A549 (cell line): ENCODE data around the gene SERPINI1. TPM values are rescaled to one million over a fixed set of nuclear protein-coding genes. Genes with fewer than 3 reads are reported as not detected.

Source experiments
- ATAC-seq, 2 experiments: fragments of 200-7000 bp in 1 of 2; fragments of >200 bp in 1 of 2; cut with Nextera tagmentation in 1 of 2; cut with Tn5 transposase in 1 of 2; 3 replicates each; pipeline versions ENCODE4 v1.8.0 to v1.9.1; 2018 to 2020; ENCODE audit warnings: mild to moderate bottlenecking in 1 of 2, moderate library complexity in 1 of 2
- CTCF ChIA-PET: fragments of 300-600 bp; sonication (Branson Sonifier 250); formaldehyde crosslinking; extraction: SDS; loops from one replicate; lab custom pipeline; 2021; ENCODE audit warnings: antibody characterized with exemption, inconsistent platforms; lab: Yijun Ruan, JAX
- POLR2A ChIA-PET: fragments of 350-600 bp; formaldehyde crosslinking; extraction: SDS; loops from one replicate; lab custom pipeline; 2021; ENCODE audit warnings: antibody characterized with exemption, inconsistent platforms; lab: Yijun Ruan, JAX
- DNase-seq, 2 experiments: peaks; one replicate each; pipeline versions ENCODE4 v3.0.0 to v3.0.0-alpha.2; 2011 to 2016; ENCODE audit warnings: low read depth in 1 of 2, low spot score in 1 of 2
- FAIRE-seq: peaks from 2 replicates; lab custom pipeline; 2011; peaks lifted over from hg19 to GRCh38; lab: Jason Lieb, UNC
- H3K27ac ChIP-seq, 2 experiments: fragments of >200 bp; sonication (Bioruptor Twin); formaldehyde crosslinking; 3 replicates each; pipeline ENCODE4 v1.5.1; 2016 to 2017
- H3K4me1 ChIP-seq: fragments of >200 bp; sonication (Bioruptor Twin); formaldehyde crosslinking; 3 replicates; pipeline ENCODE4 v1.6.1; 2016
- H3K4me2 ChIP-seq: fragments of >200 bp; sonication (Bioruptor Twin); formaldehyde crosslinking; 3 replicates; pipeline ENCODE4 v1.6.1; 2016
- H3K4me3 ChIP-seq: fragments of >200 bp; sonication (Bioruptor Twin); formaldehyde crosslinking; 3 replicates; pipeline ENCODE4 v1.5.1; 2016
- H3K9me3 ChIP-seq: fragments of >200 bp; sonication (Bioruptor Twin); formaldehyde crosslinking; 3 replicates; pipeline ENCODE4 v1.6.1; 2016
- CBX2 ChIP-seq: fragments of 200-600 bp; sonication (generic); IDR thresholded peaks from 2 replicates; pipeline ENCODE4 v1.6.1; 2016; ENCODE audit warnings: low read depth, mild to moderate bottlenecking, borderline replicate concordance
- CBX8 ChIP-seq: fragments of 200-600 bp; sonication (generic); IDR thresholded peaks from 2 replicates; pipeline ENCODE4 v1.6.1; 2016
- CHD4 ChIP-seq: fragments of 200-600 bp; sonication (generic); IDR thresholded peaks from 2 replicates; pipeline ENCODE4 v1.6.1; 2016; ENCODE audit warnings: antibody characterized with exemption, mild to moderate bottlenecking, borderline replicate concordance
- E2F6 ChIP-seq: IDR thresholded peaks from 2 replicates; pipeline ENCODE4 v1.6.1; 2012; ENCODE audit warnings: low read depth, borderline replicate concordance
- EHF ChIP-seq: fragments of 250-450 bp; sonication (Bioruptor Pico); IDR thresholded peaks from 2 replicates; pipeline ENCODE4 v1.5.0; 2020; ENCODE audit warnings: mild to moderate bottlenecking
- EHMT2 ChIP-seq: fragments of 200-600 bp; sonication (generic); IDR thresholded peaks from 2 replicates; pipeline ENCODE4 v1.6.1; 2016; ENCODE audit warnings: antibody characterized with exemption, low read depth, mild to moderate bottlenecking, moderate library complexity
- ELK1 ChIP-seq: fragments of 150-350 bp; IDR thresholded peaks from 2 replicates; pipeline ENCODE4 v1.6.1; 2014; ENCODE audit warnings: low read depth, mild to moderate bottlenecking, low read length
- FOSB ChIP-seq: fragments of 250-450 bp; sonication (Bioruptor Pico); IDR thresholded peaks from 2 replicates; pipeline ENCODE4 v1.5.0; 2020; ENCODE audit warnings: mild to moderate bottlenecking, moderate library complexity
- FOSL2 ChIP-seq, 2 experiments: fragments of 450-650 bp in 1 of 2; fragments of >200 bp in 1 of 2; sonication (Bioruptor Twin) in 1 of 2; formaldehyde crosslinking; IDR thresholded peaks; 2 replicates each; pipeline versions ENCODE4 v1.5.0 to v1.6.1; 2016 to 2020; ENCODE audit warnings: mild to moderate bottlenecking in 1 of 2, moderate library complexity in 1 of 2
- GATA3 ChIP-seq: IDR thresholded peaks from 2 replicates; pipeline ENCODE4 v1.6.1; 2012; ENCODE audit warnings: borderline replicate concordance
- HOXB13 ChIP-seq: fragments of 250-450 bp; sonication (Bioruptor Pico); IDR thresholded peaks from 2 replicates; pipeline ENCODE4 v1.5.0; 2020; ENCODE audit warnings: low read depth, mild to moderate bottlenecking, moderate library complexity
- JUN ChIP-seq, 2 experiments: fragments of >200 bp; sonication (Bioruptor Twin); formaldehyde crosslinking; IDR thresholded peaks; 2 replicates in 1 of 2; 3 replicates in 1 of 2; pipeline ENCODE4 v1.6.1; 2016 to 2017
- JUNB ChIP-seq: fragments of >200 bp; sonication (Bioruptor Twin); formaldehyde crosslinking; IDR thresholded peaks from 2 replicates; pipeline ENCODE4 v1.6.1; 2016
- MAFK ChIP-seq: fragments of 450-650 bp; IDR thresholded peaks from 2 replicates; pipeline ENCODE4 v1.6.1; 2014; ENCODE audit not compliant: partially characterized antibody
- MAZ ChIP-seq: fragments of 150-350 bp; IDR thresholded peaks from 2 replicates; pipeline ENCODE4 v1.6.1; 2014; ENCODE audit warnings: antibody characterized with exemption, low read depth, low read length, borderline replicate concordance
- MYC ChIP-seq: IDR thresholded peaks from 2 replicates; pipeline ENCODE4 v1.6.1; 2012; ENCODE audit warnings: mild to moderate bottlenecking, inconsistent platforms, low read length, improper control_type of control experiment, borderline replicate concordance
- NPAS2 ChIP-seq: fragments of 250-450 bp; sonication (Bioruptor Pico); IDR thresholded peaks from 2 replicates; pipeline ENCODE4 v1.8.0; 2022; ENCODE audit warnings: mild to moderate bottlenecking, moderate library complexity, borderline replicate concordance
- NR3C1 ChIP-seq: fragments of >200 bp; sonication (Bioruptor Twin); formaldehyde crosslinking; IDR thresholded peaks from 3 replicates; pipeline ENCODE4 v1.6.1; 2017
- PBX3 ChIP-seq: IDR thresholded peaks from 2 replicates; pipeline ENCODE4 v1.6.1; 2012
- POLR2A ChIP-seq: IDR thresholded peaks from 2 replicates; pipeline ENCODE4 v1.6.1; 2012; ENCODE audit warnings: mild to moderate bottlenecking, low read length
- RCOR1 ChIP-seq: fragments of 150-350 bp; IDR thresholded peaks from 2 replicates; pipeline ENCODE4 v1.6.1; 2014; ENCODE audit warnings: antibody characterized with exemption, low read length, low read depth
- REST ChIP-seq: fragments of 200-600 bp; sonication (generic); IDR thresholded peaks from 2 replicates; pipeline ENCODE4 v1.6.1; 2016; ENCODE audit warnings: antibody characterized with exemption, mild to moderate bottlenecking, moderate library complexity
- RNF2 ChIP-seq: fragments of 200-600 bp; sonication (generic); IDR thresholded peaks from 2 replicates; pipeline ENCODE4 v1.6.1; 2016; ENCODE audit warnings: low read depth, mild to moderate bottlenecking, antibody characterized with exemption, moderate library complexity, borderline replicate concordance
- SMC3 ChIP-seq: fragments of >200 bp; sonication (Bioruptor Twin); formaldehyde crosslinking; IDR thresholded peaks from 3 replicates; pipeline ENCODE4 v1.6.1; 2018; ENCODE audit warnings: inconsistent platforms
- SREBF2 ChIP-seq: fragments of 450-650 bp; IDR thresholded peaks from 2 replicates; pipeline ENCODE4 v1.6.1; 2014; ENCODE audit warnings: mild to moderate bottlenecking, moderate library complexity
- TFCP2L1 ChIP-seq: fragments of 250-450 bp; sonication (Bioruptor Pico); IDR thresholded peaks from 2 replicates; pipeline ENCODE4 v1.5.0; 2021; ENCODE audit warnings: mild to moderate bottlenecking
- TP53 ChIP-seq: fragments of 250-450 bp; sonication (Bioruptor Pico); IDR thresholded peaks from 2 replicates; pipeline ENCODE4 v1.5.0; 2021; ENCODE audit warnings: mild to moderate bottlenecking, moderate library complexity
- USF2 ChIP-seq: fragments of 450-650 bp; IDR thresholded peaks from 2 replicates; pipeline ENCODE4 v1.6.1; 2014; ENCODE audit warnings: antibody characterized with exemption
- ZSCAN20 ChIP-seq: fragments of 250-450 bp; sonication (Bioruptor Pico); IDR thresholded peaks from 2 replicates; pipeline ENCODE4 v1.8.0; 2022; ENCODE audit warnings: mild to moderate bottlenecking, moderate library complexity
- WGBS: methylation state at CpG from one replicate; pipeline ENCODE4 v1.1.6; 2017; ENCODE audit errors: missing lambda C conversion rate; 5-methylcytosine and 5-hydroxymethylcytosine counted together
- polyA plus RNA-seq, 4 experiments: library from polyadenylated mRNA; depleted of rRNA in 3 of 4; stranded (reverse); fragments of >200 nt; fragmentation: RNase III in 1 of 4; extraction: RNeasy Plus Mini Kit Qiagen cat#74134 plus additional on column Dnase treatment in 1 of 4; gene quantifications; 2 replicates in 3 of 4; 3 replicates in 1 of 4; pipeline ENCODE4 v1.2.3, GENCODE V29; 2011 to 2017

SERPINI1 gene
- polyA plus RNA-seq, 2 of the 4 experiments (the other 2 are of a cell fraction): 6.5 to 10.2 TPM

GRCh38 chr3:167694121-167694520, 41.4 kb upstream of the SERPINI1 start:
- Histone ChIP-seq H3K27ac (no peak overlapping the region), H3K4me3 (no peak overlapping the region), H3K9me3 (no peaks in the 10 kb centered on the region), H3K4me1 (no peaks in the 10 kb centered on the region), H3K4me2 (no peak overlapping the region)
- ChIA-PET POLR2A (no interaction called here), CTCF (interaction anchor here (1.5 kb wide), 1 partner anchor 10 kb away, joined by 6 read pairs; no protein-coding TSS in a partner anchor)
- WGBS: 95% methylated on average over 2 of the region's 2 CpGs
- FAIRE-seq (no peak), ATAC-seq (no peak), DNase-seq (no peak)
- TF ChIP-seq E2F6: no peak
- no peak for TF ChIP-seq JUNB
- no peak for TF ChIP-seq MAZ

- no peak for ATAC-seq
- POLR2A ChIA-PET: no interaction called here
- Histone ChIP-seq H3K4me2 (no peak overlapping the region), H3K27ac (no peak overlapping the region), H3K4me3 (no peak overlapping the region), H3K9me3 (no peaks in the 10 kb centered on the region)
- whole genome bisulfite sequencing: 91% methylated on average over 4 of the region's 4 CpGs
- FAIRE-seq: no peak
- DNase-seq: no peak
- CTCF ChIA-PET: interaction anchor here (1.1 kb wide), 1 partner anchor 15 kb away, joined by 4 read pairs; no protein-coding TSS in a partner anchor
- TF ChIP-seq FOSB (CRISPR knock-in tag) (no peak), TFCP2L1 (no peak), SMC3 (no peak), JUN (IDR thresholded peaks at IDR 0.05) (no peak), MAFK (no peak), GATA3 (no peak), MYC (no peak), USF2 (no peak), NR3C1 (no peak), TP53 (CRISPR knock-in tag) (no peak), HOXB13 (CRISPR knock-in tag) (no peak), FOSL2 (IDR thresholded peaks at IDR 0.05) (no peak), FOSL2 (CRISPR knock-in tag; IDR thresholded peaks at IDR 0.05) (no peak), NPAS2 (no peak), ZSCAN20 (CRISPR knock-in tag) (no peak), CHD4 (no peak), RCOR1 (no peak), SREBF2 (no peak)
- TF ChIP-seq, all 56 proteins: peak for 0
- peaks cover 7% of the 10 kb centered on the region; the same call in 1 of the 3 replicates for H3K4me1 ChIP-seq
Measured at GRCh38 chr3:167700046-167700445, 35.5 kb upstream of the SERPINI1 start.

GRCh38 chr3:167700926-167701325, 34.6 kb upstream of the SERPINI1 start:
- H3K4me3 ChIP-seq: no peak overlapping the region
- TF ChIP-seq NR3C1: no peak
- TF ChIP-seq REST: no peak
- TF ChIP-seq EHMT2: no peak
- TF ChIP-seq SMC3: no peak
- TF ChIP-seq POLR2A: no peak
- TF ChIP-seq TP53 (CRISPR knock-in tag): no peak
- TF ChIP-seq CBX2: no peak
- no peak for TF ChIP-seq HOXB13 (CRISPR knock-in tag)
- TF ChIP-seq MAFK: no peak
- no peak for TF ChIP-seq PBX3
- no peak for TF ChIP-seq EHF (CRISPR knock-in tag)
- TF ChIP-seq CBX8: no peak
- no peak for TF ChIP-seq RCOR1
- TF ChIP-seq RNF2: no peak
- TF ChIP-seq ELK1: no peak
- no peak for DNase-seq
- FAIRE-seq: no peak
- H3K27ac ChIP-seq: no peak overlapping the region
- 91% methylated on average over 2 of the region's 2 CpGs for WGBS
- no peak overlapping the region for H3K4me2 ChIP-seq
- CTCF ChIA-PET: interaction anchor here (1.1 kb wide), 1 partner anchor 16 kb away, joined by 4 read pairs; no protein-coding TSS in a partner anchor
- no peaks in the 10 kb centered on the region for H3K9me3 ChIP-seq
- POLR2A ChIA-PET: no interaction called here
- ATAC-seq: no peak
- peaks cover 15% of the 10 kb centered on the region; the same call in 2 of the 3 replicates for H3K4me1 ChIP-seq
